K562 (cell line): Measurements from ENCODE around the gene LRRC25. TPM values are rescaled to one million over a fixed set of nuclear protein-coding genes. Genes with fewer than 3 reads are reported as not detected.

Source experiments
- ARID1B ChIP-seq: fragments of 450-650 bp; IDR thresholded peaks from 2 replicates; pipeline ENCODE4 v1.6.1; 2016; ENCODE audit warnings: antibody characterized with exemption, mild to moderate bottlenecking, inconsistent platforms
- DNMT1 ChIP-seq: fragments of 450-650 bp; IDR thresholded peaks from 2 replicates; pipeline ENCODE4 v1.6.1; 2016; ENCODE audit warnings: antibody characterized with exemption, mild to moderate bottlenecking
- ELF2 ChIP-seq: fragments of 250-450 bp; sonication (Bioruptor Pico); IDR thresholded peaks from 2 replicates; pipeline ENCODE4 v1.5.0; 2021; ENCODE audit warnings: mild to moderate bottlenecking
- GABPB1 ChIP-seq: sonication (generic); formaldehyde crosslinking; IDR thresholded peaks from 2 replicates; pipeline ENCODE4 v1.8.0; 2022; ENCODE audit warnings: mild to moderate bottlenecking, missing genetic modification reagents
- HMGN3 ChIP-seq: IDR thresholded peaks from 2 replicates; pipeline ENCODE4 v1.6.1; 2011; ENCODE audit warnings: borderline replicate concordance, low read depth, mild to moderate bottlenecking, mixed read lengths, low read length; ENCODE audit not compliant: insufficient read length; ENCODE audit errors: extremely low read depth
- LCOR ChIP-seq: sonication (generic); formaldehyde crosslinking; IDR thresholded peaks from 2 replicates; pipeline ENCODE4 v1.8.0; 2022; ENCODE audit warnings: mild to moderate bottlenecking, missing genetic modification reagents
- MECOM ChIP-seq: fragments of 250-450 bp; sonication (Bioruptor Pico); IDR thresholded peaks from 2 replicates; pipeline ENCODE4 v1.8.0; 2022; ENCODE audit warnings: inconsistent platforms
- NFIC ChIP-seq: fragments of 450-650 bp; IDR thresholded peaks from 2 replicates; pipeline ENCODE4 v1.6.1; 2017; ENCODE audit warnings: mild to moderate bottlenecking, inconsistent platforms
- PHF8 ChIP-seq: fragments of 200-600 bp; sonication (generic); IDR thresholded peaks from 2 replicates; pipeline ENCODE4 v1.6.1; 2012; ENCODE audit warnings: mixed run types, mild to moderate bottlenecking, inconsistent platforms, low read length, moderate library complexity, borderline replicate concordance
- PURB ChIP-seq: sonication (generic); formaldehyde crosslinking; IDR thresholded peaks from 2 replicates; pipeline ENCODE4 v1.9.0; 2021; ENCODE audit warnings: low read depth, mild to moderate bottlenecking, missing genetic modification reagents
- SETDB1 ChIP-seq: IDR thresholded peaks from one replicate; pipeline ENCODE4 v1.6.1; 2012; ENCODE audit warnings: low read length, control low read depth, inconsistent platforms
- SMAD4 ChIP-seq: fragments of 250-450 bp; sonication (Bioruptor Pico); conservative IDR thresholded peaks from 2 replicates; pipeline ENCODE4 v1.8.0; 2021; ENCODE audit warnings: inconsistent platforms, mild to moderate bottlenecking, moderate library complexity
- TEAD1 ChIP-seq, 2 experiments: fragments of 450-650 bp in 1 of 2; sonication (generic) in 1 of 2; formaldehyde crosslinking; IDR thresholded peaks; 2 replicates each; pipeline versions ENCODE4 v1.4.0 to v1.8.0; 2020 to 2022; ENCODE audit warnings: mild to moderate bottlenecking in 2 of 2, missing genetic modification reagents in 1 of 2
- TEAD4 ChIP-seq, 2 experiments: sonication (generic) in 1 of 2; formaldehyde crosslinking in 1 of 2; IDR thresholded peaks; 2 replicates each; pipeline versions ENCODE4 v1.6.1 to v1.8.0; 2012 to 2022; ENCODE audit warnings: borderline replicate concordance in 1 of 2, inconsistent platforms in 1 of 2, low read length in 1 of 2, mild to moderate bottlenecking in 1 of 2, missing genetic modification reagents in 1 of 2
- YBX1 ChIP-seq: fragments of 450-650 bp; IDR thresholded peaks from 2 replicates; pipeline ENCODE4 v1.7.1; 2016; ENCODE audit warnings: mild to moderate bottlenecking
- ZNF436 ChIP-seq: fragments of 250-450, 450-650 bp; sonication (Bioruptor Pico); formaldehyde crosslinking; IDR thresholded peaks from 2 replicates; pipeline ENCODE4 v1.7.0; 2020; ENCODE audit warnings: mild to moderate bottlenecking
- polyA plus RNA-seq, 8 experiments: library from polyadenylated mRNA; depleted of rRNA in 4 of 8; stranded (reverse) in 5 of 8; unstranded in 3 of 8; fragments of >200 nt; fragmentation: Nextera tagmentation in 2 of 8; fragmentation: Illumina TruSeq in 1 of 8; extraction: Ambion mirVana in 2 of 8; extraction: Trizol in 1 of 8; gene quantifications; 2 replicates each; pipeline versions ENCODE4 v1.2.1 to v1.2.3, GENCODE V29; 2011 to 2014; ENCODE audit warnings: inconsistent platforms in 1 of 8, missing spikeins in 1 of 8
- total RNA-seq, 7 experiments: library from RNA; depleted of rRNA in 6 of 7; stranded (reverse); fragments of >200 nt in 6 of 7; fragmentation: Illumina TruSeq in 2 of 7; extraction: Trizol in 2 of 7; gene quantifications; 2 replicates each; pipeline versions ENCODE4 v1.2.1 to v1.2.3, GENCODE V29; 2011 to 2021; ENCODE audit warnings: low replicate concordance in 1 of 7
- TF ChIP-seq, protein P1 (sequence below), 3 experiments: fragments of 200-800 bp in 1 of 3; fragments of 250-450 bp in 1 of 3; fragments of 450-650 bp in 1 of 3; sonication (Bioruptor Pico) in 1 of 3; sonication (Bioruptor generic) in 1 of 3; formaldehyde crosslinking in 1 of 3; IDR thresholded peaks; 2 replicates each; pipeline versions ENCODE4 v1.6.1 to v1.8.0; 2016 to 2022; ENCODE audit warnings: mild to moderate bottlenecking in 2 of 3, missing genetic modification characterization in 2 of 3, missing compliant biosample characterization in 1 of 3, moderate library complexity in 1 of 3
- TF ChIP-seq, protein P2 (sequence below): fragments of 450-650 bp; conservative IDR thresholded peaks from 2 replicates; pipeline ENCODE4 v1.6.1; 2016; ENCODE audit warnings: missing genetic modification characterization, low read depth, mild to moderate bottlenecking, missing compliant biosample characterization, moderate library complexity
- TF ChIP-seq, protein P3 (sequence below): fragments of 450-650 bp; conservative IDR thresholded peaks from 2 replicates; pipeline ENCODE4 v1.6.1; 2016; ENCODE audit warnings: missing genetic modification characterization, low read depth, mild to moderate bottlenecking, control low read depth, missing compliant biosample characterization
- TF ChIP-seq, protein P4 (sequence below): fragments of 250-450 bp; sonication (Bioruptor Pico); IDR thresholded peaks from 2 replicates; pipeline ENCODE4 v1.8.0; 2021; ENCODE audit warnings: moderate library complexity, mild to moderate bottlenecking, inconsistent platforms

Gene LRRC25
- total and polyA plus RNA-seq, 9 of the 15 experiments (the other 6 are each of a cell fraction or from before 2014, with no cell fraction given) = 0.07 to 0.36 (median 0.10) TPM; not detected in 3

DNA sequence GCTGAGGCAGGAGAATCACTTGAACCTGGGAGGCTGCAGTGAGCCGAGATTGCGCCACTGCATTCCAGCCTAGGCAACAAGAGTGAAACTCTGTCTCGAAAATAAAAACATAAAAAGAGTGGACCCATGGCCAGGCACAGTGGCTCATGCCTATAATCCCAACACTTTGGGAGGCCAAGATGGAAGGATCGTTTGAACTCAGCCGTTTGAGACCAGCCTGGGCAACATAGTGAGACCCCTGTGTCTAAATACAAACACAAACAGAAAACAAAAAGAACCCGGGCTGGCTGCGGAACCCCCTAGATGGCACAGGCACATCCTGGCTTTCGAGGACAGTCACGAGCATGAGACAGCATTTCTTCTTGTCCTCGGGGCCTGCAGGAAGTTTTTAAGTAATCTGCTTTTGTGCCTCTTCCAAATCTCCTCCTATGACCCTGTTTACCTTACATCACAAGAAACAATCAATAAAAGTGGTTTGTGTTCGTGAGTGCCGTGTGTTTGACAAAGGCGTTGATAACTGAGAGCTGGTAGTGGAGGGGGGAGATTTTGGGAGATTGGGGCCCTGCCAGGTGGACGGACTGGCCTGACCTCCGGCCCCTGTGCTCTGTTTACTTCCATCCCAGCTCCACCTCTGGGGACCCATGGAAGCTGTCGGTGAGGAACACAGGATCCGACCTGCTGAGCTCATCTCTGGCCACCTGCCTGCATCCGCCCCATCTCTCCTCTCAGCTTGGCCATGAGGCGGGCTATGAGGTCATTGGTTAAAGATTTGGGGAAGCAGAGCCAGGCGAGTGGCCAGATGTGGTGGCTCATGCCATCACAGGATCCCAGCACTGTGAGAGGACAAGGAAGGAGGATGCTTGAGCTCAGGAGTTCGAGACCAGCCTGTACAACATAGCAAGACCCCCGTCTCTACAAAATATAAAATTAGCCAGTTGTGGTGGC is 17.3 kb downstream of the LRRC25 start (continued):
- TF ChIP-seq, protein P1, sequence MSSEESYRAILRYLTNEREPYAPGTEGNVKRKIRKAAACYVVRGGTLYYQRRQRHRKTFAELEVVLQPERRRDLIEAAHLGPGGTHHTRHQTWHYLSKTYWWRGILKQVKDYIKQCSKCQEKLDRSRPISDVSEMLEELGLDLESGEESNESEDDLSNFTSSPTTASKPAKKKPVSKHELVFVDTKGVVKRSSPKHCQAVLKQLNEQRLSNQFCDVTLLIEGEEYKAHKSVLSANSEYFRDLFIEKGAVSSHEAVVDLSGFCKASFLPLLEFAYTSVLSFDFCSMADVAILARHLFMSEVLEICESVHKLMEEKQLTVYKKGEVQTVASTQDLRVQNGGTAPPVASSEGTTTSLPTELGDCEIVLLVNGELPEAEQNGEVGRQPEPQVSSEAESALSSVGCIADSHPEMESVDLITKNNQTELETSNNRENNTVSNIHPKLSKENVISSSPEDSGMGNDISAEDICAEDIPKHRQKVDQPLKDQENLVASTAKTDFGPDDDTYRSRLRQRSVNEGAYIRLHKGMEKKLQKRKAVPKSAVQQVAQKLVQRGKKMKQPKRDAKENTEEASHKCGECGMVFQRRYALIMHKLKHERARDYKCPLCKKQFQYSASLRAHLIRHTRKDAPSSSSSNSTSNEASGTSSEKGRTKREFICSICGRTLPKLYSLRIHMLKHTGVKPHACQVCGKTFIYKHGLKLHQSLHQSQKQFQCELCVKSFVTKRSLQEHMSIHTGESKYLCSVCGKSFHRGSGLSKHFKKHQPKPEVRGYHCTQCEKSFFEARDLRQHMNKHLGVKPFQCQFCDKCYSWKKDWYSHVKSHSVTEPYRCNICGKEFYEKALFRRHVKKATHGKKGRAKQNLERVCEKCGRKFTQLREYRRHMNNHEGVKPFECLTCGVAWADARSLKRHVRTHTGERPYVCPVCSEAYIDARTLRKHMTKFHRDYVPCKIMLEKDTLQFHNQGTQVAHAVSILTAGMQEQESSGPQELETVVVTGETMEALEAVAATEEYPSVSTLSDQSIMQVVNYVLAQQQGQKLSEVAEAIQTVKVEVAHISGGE (CRISPR knock-in tag; IDR thresholded peaks at IDR 0.05) = peak in 1 of 3 experiments; percentile 68; a peak in 1 of 6 replicates
- TF ChIP-seq SMAD4 (CRISPR knock-in tag) (peak; percentile 79), PHF8 (no peak; the same call in 1 of the 2 replicates), MECOM (CRISPR knock-in tag) (peak; percentile 88), NFIC (peak; percentile 74), GABPB1 (0 out of 2 replicates have a peak, but pooled peaks have one; percentile 54), ELF2 (no peak), DNMT1 (no peak), SETDB1 (no peak), ZNF436 (no peak), TEAD4 (IDR thresholded peaks at IDR 0.05; ENCODE audit: low read length) (peak; percentile 34; the same call in 1 of the 2 replicates), TEAD4 (CRISPR knock-in tag; IDR thresholded peaks at IDR 0.05; ENCODE audit: borderline replicate concordance) (no peak), HMGN3 (peak; percentile 36), YBX1 (no peak), LCOR (CRISPR knock-in tag) (peak; percentile 93), TEAD1 (CRISPR knock-in tag; IDR thresholded peaks at IDR 0.05) (peak in 1 of 2 experiments; percentile 45; a peak in 1 of 4 replicates), PURB (CRISPR knock-in tag) (no peak), ARID1B (peak; percentile 68)
- TF ChIP-seq, protein P2, sequence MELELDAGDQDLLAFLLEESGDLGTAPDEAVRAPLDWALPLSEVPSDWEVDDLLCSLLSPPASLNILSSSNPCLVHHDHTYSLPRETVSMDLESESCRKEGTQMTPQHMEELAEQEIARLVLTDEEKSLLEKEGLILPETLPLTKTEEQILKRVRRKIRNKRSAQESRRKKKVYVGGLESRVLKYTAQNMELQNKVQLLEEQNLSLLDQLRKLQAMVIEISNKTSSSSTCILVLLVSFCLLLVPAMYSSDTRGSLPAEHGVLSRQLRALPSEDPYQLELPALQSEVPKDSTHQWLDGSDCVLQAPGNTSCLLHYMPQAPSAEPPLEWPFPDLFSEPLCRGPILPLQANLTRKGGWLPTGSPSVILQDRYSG (tag) = peak; percentile 72; the same call in 1 of the 2 replicates
- TF ChIP-seq, protein P3, sequence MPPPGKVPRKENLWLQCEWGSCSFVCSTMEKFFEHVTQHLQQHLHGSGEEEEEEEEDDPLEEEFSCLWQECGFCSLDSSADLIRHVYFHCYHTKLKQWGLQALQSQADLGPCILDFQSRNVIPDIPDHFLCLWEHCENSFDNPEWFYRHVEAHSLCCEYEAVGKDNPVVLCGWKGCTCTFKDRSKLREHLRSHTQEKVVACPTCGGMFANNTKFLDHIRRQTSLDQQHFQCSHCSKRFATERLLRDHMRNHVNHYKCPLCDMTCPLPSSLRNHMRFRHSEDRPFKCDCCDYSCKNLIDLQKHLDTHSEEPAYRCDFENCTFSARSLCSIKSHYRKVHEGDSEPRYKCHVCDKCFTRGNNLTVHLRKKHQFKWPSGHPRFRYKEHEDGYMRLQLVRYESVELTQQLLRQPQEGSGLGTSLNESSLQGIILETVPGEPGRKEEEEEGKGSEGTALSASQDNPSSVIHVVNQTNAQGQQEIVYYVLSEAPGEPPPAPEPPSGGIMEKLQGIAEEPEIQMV (tag) = peak; percentile 5; the same call in 1 of the 2 replicates
- TF ChIP-seq, protein P4, sequence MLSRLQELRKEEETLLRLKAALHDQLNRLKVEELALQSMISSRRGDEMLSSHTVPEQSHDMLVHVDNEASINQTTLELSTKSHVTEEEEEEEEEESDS = no peak
